A549 (cell line): ENCODE results near the gene RHBDL2. TPM values are rescaled to one million over a fixed set of nuclear protein-coding genes. Genes with fewer than 3 reads are reported as not detected.

Source experiments
- ATAC-seq, 2 experiments: fragments of 200-7000 bp in 1 of 2; fragments of >200 bp in 1 of 2; cut with Nextera tagmentation in 1 of 2; cut with Tn5 transposase in 1 of 2; 3 replicates each; pipeline versions ENCODE4 v1.8.0 to v1.9.1; 2018 to 2020; ENCODE audit warnings: mild to moderate bottlenecking in 1 of 2, moderate library complexity in 1 of 2
- CTCF ChIA-PET: fragments of 300-600 bp; sonication (Branson Sonifier 250); formaldehyde crosslinking; extraction: SDS; loops from one replicate; lab custom pipeline; 2021; ENCODE audit warnings: antibody characterized with exemption, inconsistent platforms; lab: Yijun Ruan, JAX
- POLR2A ChIA-PET: fragments of 350-600 bp; formaldehyde crosslinking; extraction: SDS; loops from one replicate; lab custom pipeline; 2021; ENCODE audit warnings: antibody characterized with exemption, inconsistent platforms; lab: Yijun Ruan, JAX
- DNase-seq, 2 experiments: peaks; one replicate each; pipeline versions ENCODE4 v3.0.0 to v3.0.0-alpha.2; 2011 to 2016; ENCODE audit warnings: low read depth in 1 of 2, low spot score in 1 of 2
- FAIRE-seq: peaks from 2 replicates; lab custom pipeline; 2011; peaks lifted over from hg19 to GRCh38; lab: Jason Lieb, UNC
- H3K27ac ChIP-seq, 2 experiments: fragments of >200 bp; sonication (Bioruptor Twin); formaldehyde crosslinking; 3 replicates each; pipeline ENCODE4 v1.5.1; 2016 to 2017
- H3K4me1 ChIP-seq: fragments of >200 bp; sonication (Bioruptor Twin); formaldehyde crosslinking; 3 replicates; pipeline ENCODE4 v1.6.1; 2016
- H3K4me2 ChIP-seq: fragments of >200 bp; sonication (Bioruptor Twin); formaldehyde crosslinking; 3 replicates; pipeline ENCODE4 v1.6.1; 2016
- H3K4me3 ChIP-seq: fragments of >200 bp; sonication (Bioruptor Twin); formaldehyde crosslinking; 3 replicates; pipeline ENCODE4 v1.5.1; 2016
- H3K9me3 ChIP-seq: fragments of >200 bp; sonication (Bioruptor Twin); formaldehyde crosslinking; 3 replicates; pipeline ENCODE4 v1.6.1; 2016
- ATOH8 ChIP-seq: fragments of 250-450 bp; sonication (Bioruptor Pico); IDR thresholded peaks from 2 replicates; pipeline ENCODE4 v1.5.0; 2020; ENCODE audit warnings: low read depth, mild to moderate bottlenecking, moderate library complexity
- BHLHE40 ChIP-seq: IDR thresholded peaks from 2 replicates; pipeline ENCODE4 v1.6.1; 2012; ENCODE audit warnings: low read depth, low read length, inconsistent platforms
- CEBPB ChIP-seq, 2 experiments: fragments of >200 bp in 1 of 2; sonication (Bioruptor Twin) in 1 of 2; formaldehyde crosslinking in 1 of 2; IDR thresholded peaks; 2 replicates each; pipeline ENCODE4 v1.6.1; 2012 to 2016
- EHMT2 ChIP-seq: fragments of 200-600 bp; sonication (generic); IDR thresholded peaks from 2 replicates; pipeline ENCODE4 v1.6.1; 2016; ENCODE audit warnings: antibody characterized with exemption, low read depth, mild to moderate bottlenecking, moderate library complexity
- EP300 ChIP-seq, 2 experiments: fragments of >200 bp; sonication (Bioruptor Twin); formaldehyde crosslinking; IDR thresholded peaks; 2 replicates in 1 of 2; 3 replicates in 1 of 2; pipeline ENCODE4 v1.6.1; 2016 to 2017
- FOXS1 ChIP-seq: fragments of 250-450 bp; sonication (Bioruptor Pico); IDR thresholded peaks from 2 replicates; pipeline ENCODE4 v1.5.0; 2020; ENCODE audit warnings: mild to moderate bottlenecking, moderate library complexity
- HDAC2 ChIP-seq: fragments of 200-600 bp; sonication (generic); IDR thresholded peaks from 2 replicates; pipeline ENCODE4 v1.6.1; 2016
- HEYL ChIP-seq: fragments of 250-450 bp; sonication (Bioruptor Pico); IDR thresholded peaks from 2 replicates; pipeline ENCODE4 v1.8.0; 2021; ENCODE audit warnings: mild to moderate bottlenecking, moderate library complexity
- JUN ChIP-seq, 2 experiments: fragments of >200 bp; sonication (Bioruptor Twin); formaldehyde crosslinking; IDR thresholded peaks; 2 replicates in 1 of 2; 3 replicates in 1 of 2; pipeline ENCODE4 v1.6.1; 2016 to 2017
- JUNB ChIP-seq: fragments of >200 bp; sonication (Bioruptor Twin); formaldehyde crosslinking; IDR thresholded peaks from 2 replicates; pipeline ENCODE4 v1.6.1; 2016
- KDM5A ChIP-seq: fragments of 200-600 bp; sonication (generic); IDR thresholded peaks from 2 replicates; pipeline ENCODE4 v1.6.1; 2016; ENCODE audit warnings: antibody characterized with exemption, mild to moderate bottlenecking
- MYC ChIP-seq: IDR thresholded peaks from 2 replicates; pipeline ENCODE4 v1.6.1; 2012; ENCODE audit warnings: mild to moderate bottlenecking, inconsistent platforms, low read length, improper control_type of control experiment, borderline replicate concordance
- NFE2L2 ChIP-seq: fragments of 150-350 bp; conservative IDR thresholded peaks from 2 replicates; pipeline ENCODE4 v1.6.1; 2014; ENCODE audit warnings: low read length
- NR3C1 ChIP-seq: fragments of >200 bp; sonication (Bioruptor Twin); formaldehyde crosslinking; IDR thresholded peaks from 3 replicates; pipeline ENCODE4 v1.6.1; 2017
- PHF8 ChIP-seq: fragments of 200-600 bp; sonication (generic); IDR thresholded peaks from 2 replicates; pipeline ENCODE4 v1.6.1; 2016; ENCODE audit warnings: low read depth, mild to moderate bottlenecking, antibody characterized with exemption, moderate library complexity, borderline replicate concordance
- POLR2AphosphoS2 ChIP-seq: conservative IDR thresholded peaks from 2 replicates; pipeline ENCODE4 v1.6.1; 2012; ENCODE audit warnings: low read length, improper control_type of control experiment, inconsistent platforms
- RAD21 ChIP-seq, 2 experiments: fragments of >200 bp in 1 of 2; sonication (Bioruptor Twin) in 1 of 2; formaldehyde crosslinking in 1 of 2; IDR thresholded peaks in 1 of 2; conservative IDR thresholded peaks in 1 of 2; 2 replicates in 1 of 2; 3 replicates in 1 of 2; pipeline ENCODE4 v1.6.1; 2012 to 2018; ENCODE audit warnings: inconsistent platforms in 1 of 2
- RARB ChIP-seq: fragments of 250-450 bp; sonication (Bioruptor Pico); IDR thresholded peaks from 2 replicates; pipeline ENCODE4 v1.8.0; 2021; ENCODE audit warnings: mild to moderate bottlenecking, moderate library complexity
- RFX5 ChIP-seq: fragments of 450-650 bp; IDR thresholded peaks from 2 replicates; pipeline ENCODE4 v1.7.1; 2014; ENCODE audit warnings: antibody characterized with exemption, mild to moderate bottlenecking, moderate library complexity
- SMC3 ChIP-seq: fragments of >200 bp; sonication (Bioruptor Twin); formaldehyde crosslinking; IDR thresholded peaks from 3 replicates; pipeline ENCODE4 v1.6.1; 2018; ENCODE audit warnings: inconsistent platforms
- ZFP36 ChIP-seq: fragments of 450-650 bp; IDR thresholded peaks from 2 replicates; pipeline ENCODE4 v1.6.1; 2014; ENCODE audit warnings: borderline replicate concordance; ENCODE audit not compliant: partially characterized antibody
- ZNF302 ChIP-seq: fragments of 250-450 bp; sonication (Bioruptor Pico); IDR thresholded peaks from 2 replicates; pipeline ENCODE4 v1.9.0; 2021; ENCODE audit warnings: inconsistent platforms, mild to moderate bottlenecking, moderate library complexity
- WGBS: methylation state at CpG from one replicate; pipeline ENCODE4 v1.1.6; 2017; ENCODE audit errors: missing lambda C conversion rate; 5-methylcytosine and 5-hydroxymethylcytosine counted together
- polyA plus RNA-seq, 4 experiments: library from polyadenylated mRNA; depleted of rRNA in 3 of 4; stranded (reverse); fragments of >200 nt; fragmentation: RNase III in 1 of 4; extraction: RNeasy Plus Mini Kit Qiagen cat#74134 plus additional on column Dnase treatment in 1 of 4; gene quantifications; 2 replicates in 3 of 4; 3 replicates in 1 of 4; pipeline ENCODE4 v1.2.3, GENCODE V29; 2011 to 2017
- TF ChIP-seq, protein P1 (sequence below): fragments of >200 bp; sonication (Bioruptor Twin); formaldehyde crosslinking; IDR thresholded peaks from 3 replicates; pipeline ENCODE4 v1.5.1; 2016
- TF ChIP-seq, protein P2 (sequence below): IDR thresholded peaks from 2 replicates; pipeline ENCODE4 v1.6.1; 2012
- TF ChIP-seq, protein P3 (sequence below): fragments of 200-600 bp; sonication (generic); IDR thresholded peaks from 2 replicates; pipeline ENCODE4 v1.6.1; 2016; ENCODE audit warnings: antibody characterized with exemption, mild to moderate bottlenecking, moderate library complexity
- TF ChIP-seq, protein P4 (sequence below): IDR thresholded peaks from 2 replicates; pipeline ENCODE4 v1.6.1; 2012; ENCODE audit warnings: low read depth, borderline replicate concordance
- TF ChIP-seq, protein P5 (sequence below): fragments of >200 bp; sonication (Bioruptor Twin); formaldehyde crosslinking; IDR thresholded peaks from 2 replicates; pipeline ENCODE4 v1.6.1; 2016

RHBDL2 gene
- polyA plus RNA-seq, 2 of the 4 experiments (the other 2 are of a cell fraction) = 2.6 to 3.6 TPM

DNA sequence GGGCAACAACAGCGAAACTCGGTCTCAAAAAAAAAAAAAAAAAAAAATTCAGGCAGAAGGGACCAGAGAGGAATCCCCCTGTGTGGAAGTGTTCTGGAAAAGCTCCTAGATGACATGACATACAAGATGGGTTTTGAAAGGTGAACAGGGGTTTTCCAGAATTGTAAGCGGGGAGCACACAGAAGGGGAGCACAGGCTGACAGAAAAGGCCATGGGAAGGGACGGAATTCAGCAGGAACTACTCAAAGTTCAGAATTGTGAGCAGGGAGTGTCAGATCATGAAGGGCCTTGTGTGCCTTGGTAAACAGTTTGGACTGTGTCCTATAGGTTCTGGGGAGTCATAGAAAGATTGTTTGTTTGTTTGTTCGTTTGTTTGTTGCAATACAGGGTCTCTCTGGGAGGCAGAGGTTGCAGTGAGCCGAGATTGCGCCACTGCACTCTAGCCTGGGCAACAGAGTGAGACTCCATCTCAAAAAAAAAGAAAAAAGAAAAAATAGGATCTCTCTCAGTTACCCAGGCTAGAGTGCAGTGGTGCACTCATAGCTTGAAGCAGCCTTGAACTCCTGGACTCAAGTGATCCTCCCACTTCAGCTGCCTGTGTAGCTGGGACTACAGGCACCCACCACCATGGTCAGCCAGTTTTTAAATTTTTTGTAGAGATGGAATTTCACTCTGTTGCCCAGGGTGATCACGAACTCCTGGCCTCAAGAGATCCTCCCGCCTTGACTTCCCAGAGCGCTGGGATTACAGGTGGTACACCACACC, 1.2 kb upstream of the RHBDL2 start:
- Histone ChIP-seq H3K4me1 (peaks cover 3% of the 10 kb centered on the region; the same call in 1 of the 3 replicates), H3K9me3 (no peaks in the 10 kb centered on the region), H3K4me2 (no peak overlapping the region), H3K27ac (no peak overlapping the region)
- CTCF ChIA-PET = no interaction called here
- no peak for DNase-seq
- no peak for FAIRE-seq
- no peak for ATAC-seq
- POLR2A ChIA-PET = no interaction called here
- TF ChIP-seq EHMT2 (no peak), RARB (CRISPR knock-in tag) (no peak), NFE2L2 (no peak), JUNB (no peak), RFX5 (no peak), FOXS1 (CRISPR knock-in tag) (no peak), HDAC2 (no peak), SMC3 (no peak), MYC (no peak), PHF8 (no peak), POLR2AphosphoS2 (no peak), CEBPB (IDR thresholded peaks at IDR 0.05) (no peak), RAD21 (conservative IDR thresholded peaks at IDR 0.05 in 1 of 2, IDR thresholded peaks at IDR 0.05 in 1 of 2) (no peak), EP300 (IDR thresholded peaks at IDR 0.05) (no peak)
- TF ChIP-seq, protein P1, sequence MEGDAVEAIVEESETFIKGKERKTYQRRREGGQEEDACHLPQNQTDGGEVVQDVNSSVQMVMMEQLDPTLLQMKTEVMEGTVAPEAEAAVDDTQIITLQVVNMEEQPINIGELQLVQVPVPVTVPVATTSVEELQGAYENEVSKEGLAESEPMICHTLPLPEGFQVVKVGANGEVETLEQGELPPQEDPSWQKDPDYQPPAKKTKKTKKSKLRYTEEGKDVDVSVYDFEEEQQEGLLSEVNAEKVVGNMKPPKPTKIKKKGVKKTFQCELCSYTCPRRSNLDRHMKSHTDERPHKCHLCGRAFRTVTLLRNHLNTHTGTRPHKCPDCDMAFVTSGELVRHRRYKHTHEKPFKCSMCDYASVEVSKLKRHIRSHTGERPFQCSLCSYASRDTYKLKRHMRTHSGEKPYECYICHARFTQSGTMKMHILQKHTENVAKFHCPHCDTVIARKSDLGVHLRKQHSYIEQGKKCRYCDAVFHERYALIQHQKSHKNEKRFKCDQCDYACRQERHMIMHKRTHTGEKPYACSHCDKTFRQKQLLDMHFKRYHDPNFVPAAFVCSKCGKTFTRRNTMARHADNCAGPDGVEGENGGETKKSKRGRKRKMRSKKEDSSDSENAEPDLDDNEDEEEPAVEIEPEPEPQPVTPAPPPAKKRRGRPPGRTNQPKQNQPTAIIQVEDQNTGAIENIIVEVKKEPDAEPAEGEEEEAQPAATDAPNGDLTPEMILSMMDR = no peak
- TF ChIP-seq, protein P2, sequence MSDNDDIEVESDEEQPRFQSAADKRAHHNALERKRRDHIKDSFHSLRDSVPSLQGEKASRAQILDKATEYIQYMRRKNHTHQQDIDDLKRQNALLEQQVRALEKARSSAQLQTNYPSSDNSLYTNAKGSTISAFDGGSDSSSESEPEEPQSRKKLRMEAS = no peak
- TF ChIP-seq, protein P3, sequence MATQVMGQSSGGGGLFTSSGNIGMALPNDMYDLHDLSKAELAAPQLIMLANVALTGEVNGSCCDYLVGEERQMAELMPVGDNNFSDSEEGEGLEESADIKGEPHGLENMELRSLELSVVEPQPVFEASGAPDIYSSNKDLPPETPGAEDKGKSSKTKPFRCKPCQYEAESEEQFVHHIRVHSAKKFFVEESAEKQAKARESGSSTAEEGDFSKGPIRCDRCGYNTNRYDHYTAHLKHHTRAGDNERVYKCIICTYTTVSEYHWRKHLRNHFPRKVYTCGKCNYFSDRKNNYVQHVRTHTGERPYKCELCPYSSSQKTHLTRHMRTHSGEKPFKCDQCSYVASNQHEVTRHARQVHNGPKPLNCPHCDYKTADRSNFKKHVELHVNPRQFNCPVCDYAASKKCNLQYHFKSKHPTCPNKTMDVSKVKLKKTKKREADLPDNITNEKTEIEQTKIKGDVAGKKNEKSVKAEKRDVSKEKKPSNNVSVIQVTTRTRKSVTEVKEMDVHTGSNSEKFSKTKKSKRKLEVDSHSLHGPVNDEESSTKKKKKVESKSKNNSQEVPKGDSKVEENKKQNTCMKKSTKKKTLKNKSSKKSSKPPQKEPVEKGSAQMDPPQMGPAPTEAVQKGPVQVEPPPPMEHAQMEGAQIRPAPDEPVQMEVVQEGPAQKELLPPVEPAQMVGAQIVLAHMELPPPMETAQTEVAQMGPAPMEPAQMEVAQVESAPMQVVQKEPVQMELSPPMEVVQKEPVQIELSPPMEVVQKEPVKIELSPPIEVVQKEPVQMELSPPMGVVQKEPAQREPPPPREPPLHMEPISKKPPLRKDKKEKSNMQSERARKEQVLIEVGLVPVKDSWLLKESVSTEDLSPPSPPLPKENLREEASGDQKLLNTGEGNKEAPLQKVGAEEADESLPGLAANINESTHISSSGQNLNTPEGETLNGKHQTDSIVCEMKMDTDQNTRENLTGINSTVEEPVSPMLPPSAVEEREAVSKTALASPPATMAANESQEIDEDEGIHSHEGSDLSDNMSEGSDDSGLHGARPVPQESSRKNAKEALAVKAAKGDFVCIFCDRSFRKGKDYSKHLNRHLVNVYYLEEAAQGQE = no peak
- TF ChIP-seq, all 56 proteins: peak for 0
- WGBS = 92% methylated on average over 10 of the region's 10 CpGs
- no peak overlapping the region for H3K4me3 ChIP-seq

GRCh38 chr1:38941093-38941492, 537 bp downstream of the RHBDL2 start:
- peak overlapping the region; percentile 97 for H3K4me2 ChIP-seq
- no peak for DNase-seq
- ChIA-PET POLR2A (no interaction called here), CTCF (no interaction called here)
- peak overlapping the region; percentile 79 to 89 for H3K27ac ChIP-seq
- ATAC-seq = peak; percentile 60 to 74; a peak in 5 of 6 replicates
- no peaks in the 10 kb centered on the region for H3K9me3 ChIP-seq
- WGBS = 26% methylated on average over 4 of the region's 4 CpGs
- FAIRE-seq = no peak
- TF ChIP-seq HEYL = no peak
- no peak for TF ChIP-seq ATOH8 (CRISPR knock-in tag)
- no peak for TF ChIP-seq MYC
- no peak for TF ChIP-seq PHF8
- no peak for TF ChIP-seq ZNF302 (CRISPR knock-in tag)
- no peak for TF ChIP-seq EHMT2
- TF ChIP-seq ZFP36 = no peak
- no peak for TF ChIP-seq NR3C1
- TF ChIP-seq JUN (IDR thresholded peaks at IDR 0.05) = no peak
- TF ChIP-seq RFX5 = no peak
- no peak for TF ChIP-seq BHLHE40
- TF ChIP-seq, protein P4, sequence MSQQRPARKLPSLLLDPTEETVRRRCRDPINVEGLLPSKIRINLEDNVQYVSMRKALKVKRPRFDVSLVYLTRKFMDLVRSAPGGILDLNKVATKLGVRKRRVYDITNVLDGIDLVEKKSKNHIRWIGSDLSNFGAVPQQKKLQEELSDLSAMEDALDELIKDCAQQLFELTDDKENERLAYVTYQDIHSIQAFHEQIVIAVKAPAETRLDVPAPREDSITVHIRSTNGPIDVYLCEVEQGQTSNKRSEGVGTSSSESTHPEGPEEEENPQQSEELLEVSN = no peak
- no peak for TF ChIP-seq JUNB
- TF ChIP-seq, protein P5, sequence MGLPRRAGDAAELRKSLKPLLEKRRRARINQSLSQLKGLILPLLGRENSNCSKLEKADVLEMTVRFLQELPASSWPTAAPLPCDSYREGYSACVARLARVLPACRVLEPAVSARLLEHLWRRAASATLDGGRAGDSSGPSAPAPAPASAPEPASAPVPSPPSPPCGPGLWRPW = no peak
- no peak for TF ChIP-seq KDM5A
- no peak for TF ChIP-seq NFE2L2
- H3K4me1 ChIP-seq = peaks cover 3% of the 10 kb centered on the region; the same call in 1 of the 3 replicates
- peak overlapping the region; percentile 61 for H3K4me3 ChIP-seq
